Cardiac muscle cell (in vitro differentiated cells and primary cell): ENCODE measurements around the gene PDIA5. TPM values are rescaled to one million over a fixed set of nuclear protein-coding genes. Genes with fewer than 3 reads are reported as not detected.

Source experiments
- DNase-seq, 2 donors: peaks; one replicate each; pipeline versions ENCODE4 v3.0.0 to v3.0.0-alpha.2; 2010 to 2017; ENCODE audit warnings: low read depth in 1 of 2, low spot score in 1 of 2
- H3K27ac ChIP-seq: fragments of 200-600 bp; sonication (generic); 2 replicates; pipeline ENCODE4 v1.5.1; 2016
- H3K27me3 ChIP-seq: fragments of 200-600 bp; sonication (generic); 2 replicates; pipeline ENCODE4 v1.6.0; 2016; ENCODE audit warnings: control low read depth
- H3K36me3 ChIP-seq: fragments of 200-600 bp; sonication (generic); 2 replicates; pipeline ENCODE4 v1.5.1; 2016; ENCODE audit warnings: control low read depth
- H3K4me1 ChIP-seq: fragments of 200-600 bp; sonication (generic); 2 replicates; pipeline ENCODE4 v1.8.1; 2017; ENCODE audit warnings: low read depth, mild to moderate bottlenecking, mixed run types
- H3K4me3 ChIP-seq: fragments of 200-600 bp; sonication (generic); 2 replicates; pipeline ENCODE4 v1.5.1; 2016; ENCODE audit warnings: mild to moderate bottlenecking
- H3K9me3 ChIP-seq: fragments of 200-600 bp; sonication (generic); 2 replicates; pipeline ENCODE4 v1.5.1; 2017; ENCODE audit warnings: low read depth, mild to moderate bottlenecking, control low read depth
- polyA plus RNA-seq: library from polyadenylated mRNA; unstranded; fragments of >200 nt; fragmentation: Nextera tagmentation; extraction: Ambion mirVana; gene quantifications from 2 replicates; pipeline ENCODE4 v1.2.1, GENCODE V29; 2016
- total RNA-seq: library from RNA; depleted of rRNA; stranded (reverse); fragments of >200 nt; gene quantifications from 2 replicates; pipeline ENCODE4 v1.2.3, GENCODE V29; 2016
- TF ChIP-seq, protein P1 (sequence below): IDR thresholded peaks from 2 replicates; pipeline ENCODE4 v1.5.1; 2012; ENCODE audit warnings: low read depth, mild to moderate bottlenecking, low read length

Gene PDIA5
- total and polyA plus RNA-seq, 2 experiments from 2014 or later = 14.5 to 19.5 TPM

- H3K4me1 ChIP-seq = peaks cover 30% of the 10 kb centered on the region
- H3K36me3 ChIP-seq = no peaks in the 10 kb centered on the region
- H3K27me3 ChIP-seq = peaks cover 7% of the 10 kb centered on the region
- no peaks in the 10 kb centered on the region for H3K9me3 ChIP-seq
- H3K27ac ChIP-seq = peak overlapping the region; percentile 19
- TF ChIP-seq, protein P1, sequence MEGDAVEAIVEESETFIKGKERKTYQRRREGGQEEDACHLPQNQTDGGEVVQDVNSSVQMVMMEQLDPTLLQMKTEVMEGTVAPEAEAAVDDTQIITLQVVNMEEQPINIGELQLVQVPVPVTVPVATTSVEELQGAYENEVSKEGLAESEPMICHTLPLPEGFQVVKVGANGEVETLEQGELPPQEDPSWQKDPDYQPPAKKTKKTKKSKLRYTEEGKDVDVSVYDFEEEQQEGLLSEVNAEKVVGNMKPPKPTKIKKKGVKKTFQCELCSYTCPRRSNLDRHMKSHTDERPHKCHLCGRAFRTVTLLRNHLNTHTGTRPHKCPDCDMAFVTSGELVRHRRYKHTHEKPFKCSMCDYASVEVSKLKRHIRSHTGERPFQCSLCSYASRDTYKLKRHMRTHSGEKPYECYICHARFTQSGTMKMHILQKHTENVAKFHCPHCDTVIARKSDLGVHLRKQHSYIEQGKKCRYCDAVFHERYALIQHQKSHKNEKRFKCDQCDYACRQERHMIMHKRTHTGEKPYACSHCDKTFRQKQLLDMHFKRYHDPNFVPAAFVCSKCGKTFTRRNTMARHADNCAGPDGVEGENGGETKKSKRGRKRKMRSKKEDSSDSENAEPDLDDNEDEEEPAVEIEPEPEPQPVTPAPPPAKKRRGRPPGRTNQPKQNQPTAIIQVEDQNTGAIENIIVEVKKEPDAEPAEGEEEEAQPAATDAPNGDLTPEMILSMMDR = no peak
- no peak for DNase-seq
- no peak overlapping the region for H3K4me3 ChIP-seq
These were observed 4.8 kb downstream of the PDIA5 start for GRCh38 chr3:123071581-123071980.

- H3K9me3 ChIP-seq = no peaks in the 10 kb centered on the region
- peaks cover 7% of the 10 kb centered on the region for H3K27me3 ChIP-seq
- H3K4me3 ChIP-seq = no peak overlapping the region
- DNase-seq = peak; percentile 44 to 48
- no peaks in the 10 kb centered on the region for H3K36me3 ChIP-seq
- TF ChIP-seq, protein P1 = no peak
- no peak overlapping the region for H3K27ac ChIP-seq
- peaks cover 36% of the 10 kb centered on the region for H3K4me1 ChIP-seq
These were observed 5.3 kb downstream of the PDIA5 start for GRCh38 chr3:123072152-123072551.

GRCh38 chr3:123072564-123072963, 5.7 kb downstream of the PDIA5 start:
- no peak for DNase-seq
- Histone ChIP-seq H3K9me3 (no peaks in the 10 kb centered on the region), H3K27ac (no peak overlapping the region), H3K4me3 (no peak overlapping the region), H3K27me3 (peaks cover 7% of the 10 kb centered on the region), H3K4me1 (peaks cover 36% of the 10 kb centered on the region), H3K36me3 (no peaks in the 10 kb centered on the region)
- TF ChIP-seq, protein P1 = no peak

DNA sequence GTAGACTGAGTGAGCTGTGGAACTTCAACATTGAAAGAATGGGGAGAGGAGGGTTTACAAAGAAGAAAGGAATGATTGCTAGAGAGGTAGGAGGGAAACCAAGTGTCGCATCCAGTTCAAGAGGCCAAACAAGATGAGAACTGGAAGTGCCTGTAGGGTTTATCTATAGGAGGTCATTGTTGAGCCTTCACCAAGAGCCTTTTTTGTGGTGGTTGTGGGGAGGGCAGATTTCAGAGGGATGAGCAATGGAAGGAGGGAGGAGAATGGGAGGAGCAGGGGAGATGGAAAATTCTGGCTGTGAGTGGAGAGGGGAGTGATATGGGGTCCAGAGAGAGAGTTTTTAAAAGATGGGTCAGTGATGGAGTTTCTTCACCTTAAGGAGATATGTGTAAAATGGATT, 8.5 kb downstream of the PDIA5 start:
- TF ChIP-seq, protein P1 = no peak
- no peak for DNase-seq
- Histone ChIP-seq H3K4me1 (peaks cover 24% of the 10 kb centered on the region), H3K4me3 (no peak overlapping the region), H3K27ac (no peak overlapping the region), H3K9me3 (no peaks in the 10 kb centered on the region), H3K36me3 (no peaks in the 10 kb centered on the region), H3K27me3 (no peaks in the 10 kb centered on the region)

- Histone ChIP-seq H3K27me3 (no peaks in the 10 kb centered on the region), H3K4me3 (no peak overlapping the region), H3K36me3 (no peaks in the 10 kb centered on the region), H3K4me1 (peaks cover 17% of the 10 kb centered on the region), H3K27ac (no peak overlapping the region), H3K9me3 (no peaks in the 10 kb centered on the region)
- DNase-seq = no peak
- TF ChIP-seq, protein P1 = no peak
These were observed 9.3 kb downstream of the PDIA5 start for GRCh38 chr3:123076112-123076495.
